GM12872 (cell line): ENCODE results near the gene SIRPA.

Source experiments
- TF ChIP-seq, protein P1 (sequence below): IDR thresholded peaks from 3 replicates; pipeline ENCODE4 v1.5.1; 2011; ENCODE audit warnings: low read depth, mild to moderate bottlenecking, low read length, moderate library complexity; ENCODE audit not compliant: insufficient read depth

SIRPA gene

DNA sequence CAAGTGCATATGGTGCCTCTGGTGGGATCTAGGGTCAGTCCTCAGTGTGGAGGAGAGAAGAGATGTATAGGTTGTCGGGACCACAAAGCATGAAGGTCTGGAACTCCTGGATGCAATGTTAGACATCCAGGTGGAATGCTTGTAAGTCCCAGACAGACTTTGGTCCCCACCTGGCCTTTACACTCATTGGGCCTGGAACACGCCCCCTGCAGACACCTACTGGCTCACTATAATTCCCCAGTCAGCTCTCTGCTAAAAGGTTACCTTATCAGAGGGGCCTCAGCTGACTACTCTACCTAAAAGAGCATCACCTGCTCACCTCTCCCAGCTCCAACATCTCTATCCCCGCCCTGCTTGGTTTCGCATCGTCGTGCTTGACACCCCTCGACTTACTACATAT is 41.7 kb upstream of the SIRPA start:
- TF ChIP-seq, protein P1, sequence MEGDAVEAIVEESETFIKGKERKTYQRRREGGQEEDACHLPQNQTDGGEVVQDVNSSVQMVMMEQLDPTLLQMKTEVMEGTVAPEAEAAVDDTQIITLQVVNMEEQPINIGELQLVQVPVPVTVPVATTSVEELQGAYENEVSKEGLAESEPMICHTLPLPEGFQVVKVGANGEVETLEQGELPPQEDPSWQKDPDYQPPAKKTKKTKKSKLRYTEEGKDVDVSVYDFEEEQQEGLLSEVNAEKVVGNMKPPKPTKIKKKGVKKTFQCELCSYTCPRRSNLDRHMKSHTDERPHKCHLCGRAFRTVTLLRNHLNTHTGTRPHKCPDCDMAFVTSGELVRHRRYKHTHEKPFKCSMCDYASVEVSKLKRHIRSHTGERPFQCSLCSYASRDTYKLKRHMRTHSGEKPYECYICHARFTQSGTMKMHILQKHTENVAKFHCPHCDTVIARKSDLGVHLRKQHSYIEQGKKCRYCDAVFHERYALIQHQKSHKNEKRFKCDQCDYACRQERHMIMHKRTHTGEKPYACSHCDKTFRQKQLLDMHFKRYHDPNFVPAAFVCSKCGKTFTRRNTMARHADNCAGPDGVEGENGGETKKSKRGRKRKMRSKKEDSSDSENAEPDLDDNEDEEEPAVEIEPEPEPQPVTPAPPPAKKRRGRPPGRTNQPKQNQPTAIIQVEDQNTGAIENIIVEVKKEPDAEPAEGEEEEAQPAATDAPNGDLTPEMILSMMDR: no peak

DNA sequence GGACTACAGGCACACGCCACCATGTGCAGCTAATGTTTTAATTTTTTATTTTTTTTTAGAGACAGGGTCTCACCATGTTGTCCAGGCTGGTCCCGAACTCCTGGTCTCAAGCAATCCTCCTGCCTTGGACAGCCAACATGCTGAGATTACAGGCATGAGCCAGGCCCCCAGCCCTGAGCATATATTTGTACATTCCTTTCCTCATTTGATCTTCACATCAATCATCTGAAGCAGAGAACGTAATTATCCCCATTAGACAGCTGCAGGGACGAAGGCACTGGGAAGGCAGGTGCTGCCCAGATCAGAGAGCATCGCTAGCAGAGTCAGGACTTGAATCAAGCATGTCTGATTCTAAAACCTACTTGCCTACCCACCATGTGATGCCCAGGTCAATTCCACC is 41.0 kb upstream of the SIRPA start:
- TF ChIP-seq, protein P1: no peak

DNA sequence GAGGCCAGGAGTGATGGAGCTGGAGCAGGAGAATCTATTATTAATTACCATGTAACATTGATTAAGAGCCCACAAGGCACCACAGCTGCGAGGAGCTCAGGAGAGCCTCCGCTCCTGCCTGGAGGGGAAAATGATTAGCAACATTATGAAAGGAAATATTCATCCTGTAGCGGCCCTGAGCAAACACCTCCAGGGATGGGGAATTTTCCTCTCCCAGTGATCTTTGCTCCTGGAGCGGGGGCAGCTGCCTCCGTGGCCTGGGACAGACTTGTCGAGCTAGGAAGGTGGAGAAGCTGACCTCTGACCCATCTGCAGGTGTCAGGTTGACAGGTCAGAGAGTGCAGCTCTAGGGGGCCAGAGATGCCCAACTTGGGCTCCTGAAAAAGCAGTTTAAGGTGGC is 40.1 kb upstream of the SIRPA start:
- TF ChIP-seq, protein P1: no peak

DNA sequence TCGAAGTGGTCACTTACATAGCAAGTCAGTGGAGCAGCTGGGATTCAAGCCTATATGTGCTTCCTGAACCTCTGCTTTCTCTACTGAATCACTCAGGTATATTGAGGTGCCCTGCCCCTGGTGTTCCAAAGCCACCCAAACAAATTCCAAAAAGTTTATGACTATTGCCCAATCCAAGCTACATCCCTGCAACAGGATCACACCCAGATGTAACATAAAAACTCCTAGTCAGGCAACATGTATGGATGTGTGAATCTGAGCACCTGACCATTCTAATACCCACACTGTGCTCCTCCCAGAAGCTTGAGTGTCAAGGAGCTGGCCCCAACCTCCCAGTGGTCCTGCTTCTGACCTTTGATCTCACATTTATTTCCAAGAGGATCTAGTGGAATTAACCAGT is 39.5 kb upstream of the SIRPA start:
- TF ChIP-seq, protein P1: no peak

DNA sequence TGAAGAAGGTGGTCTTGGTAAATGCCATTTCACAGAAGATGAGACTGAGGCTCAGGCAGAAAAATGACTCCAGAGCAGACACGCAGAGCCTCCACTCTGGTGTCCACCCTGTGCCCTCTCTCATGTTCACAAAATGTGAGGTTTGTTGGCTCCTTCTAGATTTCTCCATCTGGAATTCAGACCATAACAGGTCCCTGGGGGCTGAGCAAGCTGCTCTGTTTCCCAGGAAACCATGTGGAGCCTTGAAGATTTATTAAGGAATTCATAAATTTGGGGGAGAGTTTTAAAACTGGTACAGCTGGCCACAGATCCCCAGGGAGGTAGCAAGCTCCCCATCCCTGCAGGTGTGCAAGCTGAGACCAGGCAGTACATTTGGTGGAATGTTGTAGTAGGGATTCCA is 38.8 kb upstream of the SIRPA start:
- TF ChIP-seq, protein P1: no peak

DNA sequence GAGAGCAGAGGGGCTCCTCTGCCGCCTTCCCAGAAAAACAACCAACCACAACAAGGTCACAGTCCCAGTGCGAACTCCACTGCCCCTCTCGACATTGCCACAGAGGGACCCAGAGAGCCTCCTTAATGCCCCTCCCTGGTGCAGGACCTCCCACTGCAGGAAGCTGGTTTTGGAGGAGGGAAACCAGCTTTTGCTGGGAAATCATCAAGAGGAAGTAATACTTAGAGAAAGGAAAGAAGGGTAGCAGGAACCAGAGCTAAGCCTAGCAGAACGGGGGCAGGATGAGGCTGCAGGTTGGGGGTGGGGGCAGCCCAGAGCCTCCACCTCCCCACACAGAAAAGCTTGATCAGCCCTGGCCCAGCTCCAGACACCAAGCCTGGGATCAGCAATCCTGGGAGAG is 37.7 kb upstream of the SIRPA start:
- TF ChIP-seq, protein P1: no peak

DNA sequence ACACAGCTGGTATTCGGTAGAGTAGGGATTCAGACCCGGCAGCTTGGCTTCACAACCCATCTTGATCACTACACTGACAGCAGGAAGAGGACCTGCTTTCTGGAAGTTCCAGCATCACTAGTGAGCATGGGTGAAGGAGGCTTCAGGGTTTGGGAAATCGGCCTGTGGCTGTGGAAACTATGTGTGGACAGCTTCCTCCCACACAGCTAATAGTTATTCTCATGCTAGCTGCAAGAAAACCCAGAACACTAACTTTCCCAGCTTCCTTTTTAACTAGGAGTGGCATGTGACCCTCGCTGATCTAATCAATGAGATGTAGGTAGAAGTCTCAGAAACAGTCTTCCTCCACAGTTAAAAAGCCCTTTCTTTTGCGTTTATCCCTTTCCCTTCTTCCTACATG is 36.3 kb upstream of the SIRPA start:
- TF ChIP-seq, protein P1: no peak

DNA sequence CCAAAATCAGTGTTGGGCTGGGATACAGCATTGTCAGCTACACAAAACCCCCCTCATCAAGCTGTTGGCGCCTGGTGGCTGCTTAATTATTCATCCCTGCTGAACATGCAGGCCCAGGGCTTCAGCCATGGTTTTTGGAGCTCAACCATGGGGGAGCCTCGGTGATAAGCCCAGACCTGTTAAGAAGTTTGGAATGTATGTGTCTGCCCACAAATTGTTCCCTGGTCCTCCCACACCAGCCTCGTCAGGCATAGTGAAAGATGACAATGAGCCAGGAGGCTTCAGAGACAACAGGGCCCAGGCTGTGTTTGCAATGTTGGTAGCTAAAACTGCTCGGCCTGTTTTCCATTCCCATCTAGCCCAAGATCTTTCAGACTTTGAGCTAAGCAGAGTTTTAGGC is 34.8 kb upstream of the SIRPA start:
- TF ChIP-seq, protein P1: no peak
